PFSK-1 (cell line): ENCODE measurements around the gene IQCE.

Experiments used
- FOXP2 ChIP-seq: optimal IDR thresholded peaks from 2 replicates; pipeline ENCODE3; 2011; ENCODE audit warnings: borderline replicate concordance, control low read depth, inconsistent platforms; ENCODE audit not compliant: insufficient read depth; ENCODE audit errors: extremely low read length, extremely low read depth
- POLR2AphosphoS5 ChIP-seq: IDR thresholded peaks from 2 replicates; pipeline ENCODE4 v1.6.1; 2012; ENCODE audit warnings: low read depth, mild to moderate bottlenecking, control low read depth, low read length, moderate library complexity
- SIN3A ChIP-seq: IDR thresholded peaks from 2 replicates; pipeline ENCODE4 v1.6.1; 2012; ENCODE audit warnings: mild to moderate bottlenecking, low read length, moderate library complexity, borderline replicate concordance; ENCODE audit not compliant: insufficient read depth
- TAF1 ChIP-seq: IDR thresholded peaks from 2 replicates; pipeline ENCODE4 v1.6.1; 2012; ENCODE audit warnings: low read length, control low read depth, borderline replicate concordance; ENCODE audit not compliant: insufficient read depth
- TF ChIP-seq, protein P1 (sequence below), 2 experiments: IDR thresholded peaks; 2 replicates each; pipeline versions ENCODE4 v1.6.1 to v1.8.0; 2011 to 2012; ENCODE audit warnings: low read depth in 2 of 2, low read length in 2 of 2, control low read depth in 1 of 2, inconsistent platforms in 1 of 2, mild to moderate bottlenecking in 1 of 2, moderate library complexity in 1 of 2; ENCODE audit not compliant: insufficient read depth in 1 of 2

DNA sequence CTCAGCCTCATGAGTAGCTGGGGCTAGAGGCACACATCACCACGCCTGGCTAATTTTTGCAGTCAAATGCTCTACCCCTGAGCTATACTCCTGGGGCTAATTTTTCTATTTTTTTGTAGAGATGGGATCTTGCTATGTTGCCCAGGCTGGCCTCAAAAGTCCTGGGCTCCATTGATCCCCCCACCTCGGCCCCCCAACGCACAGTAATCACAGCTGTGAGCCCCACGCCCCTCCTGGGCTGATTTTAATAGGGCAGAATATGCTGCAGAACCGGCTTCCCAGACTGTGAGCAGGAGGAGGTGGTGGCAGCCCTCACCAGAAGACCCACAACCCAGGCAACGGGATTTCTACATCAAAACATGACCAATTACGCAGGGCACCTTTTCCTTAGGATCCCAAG lies 18.6 kb upstream of the IQCE start:
- TF ChIP-seq POLR2AphosphoS5 (no peak), SIN3A (no peak), TAF1 (no peak), FOXP2 (no peak)
- TF ChIP-seq, protein P1, sequence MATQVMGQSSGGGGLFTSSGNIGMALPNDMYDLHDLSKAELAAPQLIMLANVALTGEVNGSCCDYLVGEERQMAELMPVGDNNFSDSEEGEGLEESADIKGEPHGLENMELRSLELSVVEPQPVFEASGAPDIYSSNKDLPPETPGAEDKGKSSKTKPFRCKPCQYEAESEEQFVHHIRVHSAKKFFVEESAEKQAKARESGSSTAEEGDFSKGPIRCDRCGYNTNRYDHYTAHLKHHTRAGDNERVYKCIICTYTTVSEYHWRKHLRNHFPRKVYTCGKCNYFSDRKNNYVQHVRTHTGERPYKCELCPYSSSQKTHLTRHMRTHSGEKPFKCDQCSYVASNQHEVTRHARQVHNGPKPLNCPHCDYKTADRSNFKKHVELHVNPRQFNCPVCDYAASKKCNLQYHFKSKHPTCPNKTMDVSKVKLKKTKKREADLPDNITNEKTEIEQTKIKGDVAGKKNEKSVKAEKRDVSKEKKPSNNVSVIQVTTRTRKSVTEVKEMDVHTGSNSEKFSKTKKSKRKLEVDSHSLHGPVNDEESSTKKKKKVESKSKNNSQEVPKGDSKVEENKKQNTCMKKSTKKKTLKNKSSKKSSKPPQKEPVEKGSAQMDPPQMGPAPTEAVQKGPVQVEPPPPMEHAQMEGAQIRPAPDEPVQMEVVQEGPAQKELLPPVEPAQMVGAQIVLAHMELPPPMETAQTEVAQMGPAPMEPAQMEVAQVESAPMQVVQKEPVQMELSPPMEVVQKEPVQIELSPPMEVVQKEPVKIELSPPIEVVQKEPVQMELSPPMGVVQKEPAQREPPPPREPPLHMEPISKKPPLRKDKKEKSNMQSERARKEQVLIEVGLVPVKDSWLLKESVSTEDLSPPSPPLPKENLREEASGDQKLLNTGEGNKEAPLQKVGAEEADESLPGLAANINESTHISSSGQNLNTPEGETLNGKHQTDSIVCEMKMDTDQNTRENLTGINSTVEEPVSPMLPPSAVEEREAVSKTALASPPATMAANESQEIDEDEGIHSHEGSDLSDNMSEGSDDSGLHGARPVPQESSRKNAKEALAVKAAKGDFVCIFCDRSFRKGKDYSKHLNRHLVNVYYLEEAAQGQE (IDR thresholded peaks at IDR 0.05; ENCODE audit: insufficient read depth in 1 of 2, low read depth in 2 of 2, low read length in 2 of 2), result no peak
